K562 (cell line): ENCODE results near the gene ARMC9.

Experiments
- NCOA1 ChIP-seq: fragments of 450-650 bp; IDR thresholded peaks from 2 replicates; pipeline ENCODE4 v1.6.1; 2016; ENCODE audit warnings: low read depth
- SP2 ChIP-seq: IDR thresholded peaks from 2 replicates; pipeline ENCODE4 v1.6.1; 2011; ENCODE audit warnings: mild to moderate bottlenecking, low read depth, low read length, moderate library complexity; ENCODE audit not compliant: poor library complexity, severe bottlenecking; ENCODE audit errors: extremely low read depth
- TF ChIP-seq, protein P1 (sequence below): sonication (generic); formaldehyde crosslinking; IDR thresholded peaks from 2 replicates; pipeline ENCODE4 v1.8.0; 2022; ENCODE audit warnings: mild to moderate bottlenecking, low read depth, missing genetic modification reagents

DNA sequence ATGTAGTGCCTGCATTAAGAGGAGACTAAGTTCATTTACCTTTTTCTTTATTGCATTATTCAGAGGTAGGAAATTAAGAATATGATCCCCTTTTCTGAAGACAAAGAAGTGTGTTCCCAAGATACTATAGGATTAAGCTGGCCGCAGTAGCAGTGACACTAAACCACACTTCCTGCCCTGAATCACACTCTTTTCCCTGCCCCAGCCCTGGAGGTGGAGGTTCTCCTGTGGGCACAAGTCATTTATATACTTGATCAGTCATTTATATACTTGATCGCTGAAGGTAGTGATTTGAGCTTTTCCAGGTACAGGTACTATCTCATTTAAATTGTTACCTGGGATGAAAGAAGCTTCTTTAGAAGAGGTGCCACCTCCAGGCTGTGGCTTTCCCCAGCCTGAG lies 78.6 kb downstream of the ARMC9 start:
- no peak for TF ChIP-seq SP2
- TF ChIP-seq, protein P1, sequence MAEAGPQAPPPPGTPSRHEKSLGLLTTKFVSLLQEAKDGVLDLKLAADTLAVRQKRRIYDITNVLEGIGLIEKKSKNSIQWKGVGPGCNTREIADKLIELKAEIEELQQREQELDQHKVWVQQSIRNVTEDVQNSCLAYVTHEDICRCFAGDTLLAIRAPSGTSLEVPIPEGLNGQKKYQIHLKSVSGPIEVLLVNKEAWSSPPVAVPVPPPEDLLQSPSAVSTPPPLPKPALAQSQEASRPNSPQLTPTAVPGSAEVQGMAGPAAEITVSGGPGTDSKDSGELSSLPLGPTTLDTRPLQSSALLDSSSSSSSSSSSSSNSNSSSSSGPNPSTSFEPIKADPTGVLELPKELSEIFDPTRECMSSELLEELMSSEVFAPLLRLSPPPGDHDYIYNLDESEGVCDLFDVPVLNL (CRISPR knock-in tag): no peak
- no peak for TF ChIP-seq NCOA1
